Caco-2 (cell line): ENCODE measurements around the gene PAM16. TPM values are rescaled to one million over a fixed set of nuclear protein-coding genes. Genes with fewer than 3 reads are reported as not detected.

Experiments
- BruUV-seq: library from RNA; stranded (reverse); fragments of 400-500 nt; replicated peaks from 2 replicates; lab custom pipeline; 2021; lab: Mats Ljungman, UMichigan
- CTCF ChIA-PET: fragments of 300-600 bp; sonication (Branson Sonifier 250); formaldehyde crosslinking; loops from one replicate; lab custom pipeline; 2022; ENCODE audit warnings: antibody characterized with exemption; lab: Charles Lee
- POLR2A ChIA-PET: fragments of 300-600 bp; sonication (Branson Sonifier 250); formaldehyde crosslinking; loops from one replicate; lab custom pipeline; 2022; ENCODE audit warnings: antibody characterized with exemption; lab: Charles Lee
- DNase-seq, 2 experiments: peaks; one replicate each; pipeline versions ENCODE4 v3.0.0 to v3.0.0-alpha.2; 2020 to 2022
- H3K27me3 ChIP-seq: replicated peaks from 2 replicates; pipeline ENCODE4 v1.6.0; 2011; ENCODE audit warnings: low read length; ENCODE audit not compliant: control insufficient read depth, insufficient read depth
- H3K36me3 ChIP-seq: 2 replicates; pipeline ENCODE4 v1.5.1; 2011; ENCODE audit warnings: low read length; ENCODE audit not compliant: control insufficient read depth, insufficient read depth
- H3K4me1 ChIP-seq: fragments of 250-450 bp; sonication (Bioruptor Pico); 2 replicates; pipeline ENCODE4 v1.5.1; 2020; ENCODE audit warnings: mild to moderate bottlenecking
- H3K4me3 ChIP-seq: 2 replicates; pipeline ENCODE4 v1.5.1; 2011; ENCODE audit warnings: low read depth, mild to moderate bottlenecking, control low read depth, low read length
- H3K9me3 ChIP-seq: fragments of 250-450 bp; sonication (Bioruptor Pico); 2 replicates; pipeline ENCODE4 v1.5.1; 2020; ENCODE audit warnings: mild to moderate bottlenecking, moderate library complexity
- H3K27ac Mint-ChIP-seq: one replicate; pipeline ENCODE4 v1.8.0; 2022; ENCODE audit warnings: mixed read lengths; ENCODE audit not compliant: unreplicated experiment
- H3K27me3 Mint-ChIP-seq: one replicate; pipeline ENCODE4 v1.8.0; 2022; ENCODE audit warnings: mixed read lengths; ENCODE audit not compliant: insufficient read depth, unreplicated experiment
- H3K36me3 Mint-ChIP-seq: one replicate; pipeline ENCODE4 v1.8.0; 2022; ENCODE audit warnings: mild to moderate bottlenecking, mixed read lengths; ENCODE audit not compliant: insufficient read depth, unreplicated experiment
- H3K4me1 Mint-ChIP-seq: one replicate; pipeline ENCODE4 v1.8.0; 2022; ENCODE audit warnings: low read depth, mixed read lengths; ENCODE audit not compliant: unreplicated experiment
- H3K4me3 Mint-ChIP-seq: one replicate; pipeline ENCODE4 v1.8.0; 2022; ENCODE audit warnings: mild to moderate bottlenecking, moderate library complexity, mixed read lengths; ENCODE audit not compliant: unreplicated experiment
- H3K9me3 Mint-ChIP-seq: one replicate; pipeline ENCODE4 v1.8.0; 2022; ENCODE audit warnings: mixed read lengths; ENCODE audit not compliant: unreplicated experiment
- intact Hi-C: fragments of 100-400 bp; cut with micrococcal nuclease; formaldehyde crosslinking; loops from one replicate; pipeline ENCODE4 v1.10.0; 2022; ENCODE audit not compliant: unreplicated experiment
- total RNA-seq: library from RNA; stranded (reverse); gene quantifications from 2 replicates; pipeline ENCODE4 v1.2.3, GENCODE V29; 2022
- TF ChIP-seq, protein P1 (sequence below), 2 experiments: fragments of 200-600 bp in 1 of 2; IDR thresholded peaks; 1 replicate in 1 of 2; 2 replicates in 1 of 2; pipeline versions ENCODE4 v1.5.1 to v1.8.0; 2011 to 2022; ENCODE audit warnings: antibody characterized with exemption in 1 of 2, control low read depth in 1 of 2, inconsistent platforms in 1 of 2, low read depth in 1 of 2, low read length in 1 of 2, mild to moderate bottlenecking in 1 of 2, moderate library complexity in 1 of 2; ENCODE audit not compliant: insufficient read depth in 1 of 2, severe bottlenecking in 1 of 2, unreplicated experiment in 1 of 2

The PAM16 gene
- total RNA-seq, 1 experiment from 2014 or later = 74.1 TPM

DNA sequence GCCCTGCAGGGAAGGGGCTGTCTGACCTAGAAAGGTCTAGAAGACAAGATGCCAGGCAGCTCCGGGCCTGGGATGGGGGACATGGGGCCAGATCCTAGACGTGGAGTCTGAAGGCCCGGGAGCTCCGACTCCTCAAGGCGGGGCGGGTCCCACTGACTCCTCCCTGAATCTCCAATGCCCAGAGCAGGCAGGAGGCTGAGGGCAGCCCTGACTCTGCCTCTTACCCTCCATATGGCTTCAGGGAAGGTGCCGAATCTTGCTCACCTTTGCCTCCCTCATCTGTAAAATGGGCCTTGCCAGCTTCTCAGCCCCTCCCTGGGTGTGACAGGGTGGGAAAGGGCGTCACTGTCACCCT is 35.3 kb upstream of the PAM16 start:
- Histone ChIP-seq H3K4me3 (no peak overlapping the region), H3K36me3 (no peaks in the 10 kb centered on the region), H3K9me3 (no peaks in the 10 kb centered on the region), H3K4me1 (peaks cover 13% of the 10 kb centered on the region), H3K27me3 (no peaks in the 10 kb centered on the region)
- no peaks in the 10 kb centered on the region for H3K9me3 Mint-ChIP-seq
- no peak overlapping the region for H3K4me3 Mint-ChIP-seq
- no peaks in the 10 kb centered on the region for H3K4me1 Mint-ChIP-seq
- POLR2A ChIA-PET = no interaction called here
- TF ChIP-seq, protein P1, sequence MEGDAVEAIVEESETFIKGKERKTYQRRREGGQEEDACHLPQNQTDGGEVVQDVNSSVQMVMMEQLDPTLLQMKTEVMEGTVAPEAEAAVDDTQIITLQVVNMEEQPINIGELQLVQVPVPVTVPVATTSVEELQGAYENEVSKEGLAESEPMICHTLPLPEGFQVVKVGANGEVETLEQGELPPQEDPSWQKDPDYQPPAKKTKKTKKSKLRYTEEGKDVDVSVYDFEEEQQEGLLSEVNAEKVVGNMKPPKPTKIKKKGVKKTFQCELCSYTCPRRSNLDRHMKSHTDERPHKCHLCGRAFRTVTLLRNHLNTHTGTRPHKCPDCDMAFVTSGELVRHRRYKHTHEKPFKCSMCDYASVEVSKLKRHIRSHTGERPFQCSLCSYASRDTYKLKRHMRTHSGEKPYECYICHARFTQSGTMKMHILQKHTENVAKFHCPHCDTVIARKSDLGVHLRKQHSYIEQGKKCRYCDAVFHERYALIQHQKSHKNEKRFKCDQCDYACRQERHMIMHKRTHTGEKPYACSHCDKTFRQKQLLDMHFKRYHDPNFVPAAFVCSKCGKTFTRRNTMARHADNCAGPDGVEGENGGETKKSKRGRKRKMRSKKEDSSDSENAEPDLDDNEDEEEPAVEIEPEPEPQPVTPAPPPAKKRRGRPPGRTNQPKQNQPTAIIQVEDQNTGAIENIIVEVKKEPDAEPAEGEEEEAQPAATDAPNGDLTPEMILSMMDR (IDR thresholded peaks at IDR 0.05; ENCODE audit: insufficient read depth in 1 of 2, low read depth in 1 of 2, low read length in 1 of 2, severe bottlenecking in 1 of 2, unreplicated experiment in 1 of 2) = no peak
- CTCF ChIA-PET = no interaction called here
- DNase-seq = no peak
- intact Hi-C loops = no loop called here
- H3K27me3 Mint-ChIP-seq = no peaks in the 10 kb centered on the region
- peaks cover 14% of the 10 kb centered on the region for H3K36me3 Mint-ChIP-seq
- no peak overlapping the region for H3K27ac Mint-ChIP-seq
- BruUV-seq = no TSS peak

GRCh38 chr16:4385789-4386450 is 34.8 kb upstream of the PAM16 start:
- Histone ChIP-seq H3K27me3 (no peaks in the 10 kb centered on the region), H3K4me1 (peaks cover 13% of the 10 kb centered on the region), H3K36me3 (no peaks in the 10 kb centered on the region), H3K9me3 (no peaks in the 10 kb centered on the region), H3K4me3 (no peak overlapping the region)
- CTCF ChIA-PET = no interaction called here
- POLR2A ChIA-PET = no interaction called here
- no TSS peak for BruUV-seq
- H3K27me3 Mint-ChIP-seq = no peaks in the 10 kb centered on the region
- H3K36me3 Mint-ChIP-seq = peaks cover 14% of the 10 kb centered on the region
- H3K9me3 Mint-ChIP-seq = no peaks in the 10 kb centered on the region
- H3K4me1 Mint-ChIP-seq = no peaks in the 10 kb centered on the region
- TF ChIP-seq, protein P1 (IDR thresholded peaks at IDR 0.05; ENCODE audit: insufficient read depth in 1 of 2, low read depth in 1 of 2, low read length in 1 of 2, severe bottlenecking in 1 of 2, unreplicated experiment in 1 of 2) = no peak
- intact Hi-C loops = no loop called here
- no peak overlapping the region for H3K27ac Mint-ChIP-seq
- no peak for DNase-seq
- H3K4me3 Mint-ChIP-seq = no peak overlapping the region

- ChIA-PET CTCF (no interaction called here), POLR2A (no interaction called here)
- Histone ChIP-seq H3K4me3 (no peak overlapping the region), H3K36me3 (no peaks in the 10 kb centered on the region), H3K4me1 (peaks cover 13% of the 10 kb centered on the region), H3K9me3 (no peaks in the 10 kb centered on the region), H3K27me3 (no peaks in the 10 kb centered on the region)
- Mint-ChIP-seq H3K4me3 (no peak overlapping the region), H3K36me3 (peaks cover 14% of the 10 kb centered on the region), H3K27me3 (no peaks in the 10 kb centered on the region), H3K27ac (no peak overlapping the region), H3K9me3 (no peaks in the 10 kb centered on the region), H3K4me1 (no peaks in the 10 kb centered on the region)
- TF ChIP-seq, protein P1 (IDR thresholded peaks at IDR 0.05; ENCODE audit: insufficient read depth in 1 of 2, low read depth in 1 of 2, low read length in 1 of 2, severe bottlenecking in 1 of 2, unreplicated experiment in 1 of 2) = no peak
- BruUV-seq = no TSS peak
- DNase-seq = no peak
- intact Hi-C loops = no loop called here
Observed at GRCh38 chr16:4385066-4385788, 34.1 kb upstream of the PAM16 start.
